Measurements from ENCODE around the gene CNN1.

- TF ChIP-seq, protein P1, sequence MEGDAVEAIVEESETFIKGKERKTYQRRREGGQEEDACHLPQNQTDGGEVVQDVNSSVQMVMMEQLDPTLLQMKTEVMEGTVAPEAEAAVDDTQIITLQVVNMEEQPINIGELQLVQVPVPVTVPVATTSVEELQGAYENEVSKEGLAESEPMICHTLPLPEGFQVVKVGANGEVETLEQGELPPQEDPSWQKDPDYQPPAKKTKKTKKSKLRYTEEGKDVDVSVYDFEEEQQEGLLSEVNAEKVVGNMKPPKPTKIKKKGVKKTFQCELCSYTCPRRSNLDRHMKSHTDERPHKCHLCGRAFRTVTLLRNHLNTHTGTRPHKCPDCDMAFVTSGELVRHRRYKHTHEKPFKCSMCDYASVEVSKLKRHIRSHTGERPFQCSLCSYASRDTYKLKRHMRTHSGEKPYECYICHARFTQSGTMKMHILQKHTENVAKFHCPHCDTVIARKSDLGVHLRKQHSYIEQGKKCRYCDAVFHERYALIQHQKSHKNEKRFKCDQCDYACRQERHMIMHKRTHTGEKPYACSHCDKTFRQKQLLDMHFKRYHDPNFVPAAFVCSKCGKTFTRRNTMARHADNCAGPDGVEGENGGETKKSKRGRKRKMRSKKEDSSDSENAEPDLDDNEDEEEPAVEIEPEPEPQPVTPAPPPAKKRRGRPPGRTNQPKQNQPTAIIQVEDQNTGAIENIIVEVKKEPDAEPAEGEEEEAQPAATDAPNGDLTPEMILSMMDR (IDR thresholded peaks at IDR 0.05; ENCODE audit: insufficient read depth, low read length, poor library complexity, severe bottlenecking) = peak; percentile 6
- TF ChIP-seq EZH2phosphoT487 (conservative IDR thresholded peaks at IDR 0.05; ENCODE audit: low read length) = no peak
Observed at GRCh38 chr19:11587975-11588631, 49.5 kb downstream of the CNN1 start.
